ENCODE measurements around the gene CCBE1. TPM values are rescaled to one million over a fixed set of nuclear protein-coding genes. Genes with fewer than 3 reads are reported as not detected.

CCBE1 gene
- total RNA-seq, 4 donors from 2014 or later, result 1.5 to 10.9 (median 4.6) TPM

- intact Hi-C loops (cut with DNase I; ENCODE audit: low total_unique reads), result no loop called here
- H3K4me1 ChIP-seq, result no peaks in the 10 kb centered on the region
- H3K27ac ChIP-seq, result no peak overlapping the region
- TF ChIP-seq, protein P1, sequence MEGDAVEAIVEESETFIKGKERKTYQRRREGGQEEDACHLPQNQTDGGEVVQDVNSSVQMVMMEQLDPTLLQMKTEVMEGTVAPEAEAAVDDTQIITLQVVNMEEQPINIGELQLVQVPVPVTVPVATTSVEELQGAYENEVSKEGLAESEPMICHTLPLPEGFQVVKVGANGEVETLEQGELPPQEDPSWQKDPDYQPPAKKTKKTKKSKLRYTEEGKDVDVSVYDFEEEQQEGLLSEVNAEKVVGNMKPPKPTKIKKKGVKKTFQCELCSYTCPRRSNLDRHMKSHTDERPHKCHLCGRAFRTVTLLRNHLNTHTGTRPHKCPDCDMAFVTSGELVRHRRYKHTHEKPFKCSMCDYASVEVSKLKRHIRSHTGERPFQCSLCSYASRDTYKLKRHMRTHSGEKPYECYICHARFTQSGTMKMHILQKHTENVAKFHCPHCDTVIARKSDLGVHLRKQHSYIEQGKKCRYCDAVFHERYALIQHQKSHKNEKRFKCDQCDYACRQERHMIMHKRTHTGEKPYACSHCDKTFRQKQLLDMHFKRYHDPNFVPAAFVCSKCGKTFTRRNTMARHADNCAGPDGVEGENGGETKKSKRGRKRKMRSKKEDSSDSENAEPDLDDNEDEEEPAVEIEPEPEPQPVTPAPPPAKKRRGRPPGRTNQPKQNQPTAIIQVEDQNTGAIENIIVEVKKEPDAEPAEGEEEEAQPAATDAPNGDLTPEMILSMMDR (IDR thresholded peaks at IDR 0.05), result no peak
- TF ChIP-seq POLR2A (IDR thresholded peaks at IDR 0.05), result no peak
- H3K9me3 ChIP-seq, result no peaks in the 10 kb centered on the region
- no peaks in the 10 kb centered on the region for H3K36me3 ChIP-seq
- no peaks in the 10 kb centered on the region for H3K27me3 ChIP-seq
- no peak for DNase-seq
- H3K4me3 ChIP-seq, result no peak overlapping the region
Observed at GRCh38 chr18:59454909-59455727, 242.1 kb downstream of the CCBE1 start.

GRCh38 chr18:59453468-59453961 is 243.7 kb downstream of the CCBE1 start:
- Histone ChIP-seq H3K4me3 (no peak overlapping the region), H3K36me3 (no peaks in the 10 kb centered on the region), H3K4me1 (no peaks in the 10 kb centered on the region), H3K9me3 (no peaks in the 10 kb centered on the region), H3K27me3 (no peaks in the 10 kb centered on the region), H3K27ac (no peak overlapping the region)
- intact Hi-C loops (cut with DNase I; ENCODE audit: low total_unique reads), result no loop called here
- no peak for DNase-seq
- TF ChIP-seq POLR2A (IDR thresholded peaks at IDR 0.05), result no peak
- TF ChIP-seq, protein P1 (IDR thresholded peaks at IDR 0.05), result no peak

- Histone ChIP-seq H3K9me3 (no peaks in the 10 kb centered on the region), H3K27me3 (no peaks in the 10 kb centered on the region), H3K4me1 (no peaks in the 10 kb centered on the region), H3K27ac (no peak overlapping the region), H3K36me3 (no peaks in the 10 kb centered on the region), H3K4me3 (no peak overlapping the region)
- TF ChIP-seq, protein P1 (IDR thresholded peaks at IDR 0.05), result no peak
- TF ChIP-seq POLR2A (IDR thresholded peaks at IDR 0.05), result no peak
- no peak for DNase-seq
- intact Hi-C loops (cut with DNase I; ENCODE audit: low total_unique reads), result no loop called here
Observed at GRCh38 chr18:59451963-59452362, 245.3 kb downstream of the CCBE1 start.

- DNase-seq, result no peak
- H3K9me3 ChIP-seq, result no peaks in the 10 kb centered on the region
- H3K27ac ChIP-seq, result no peak overlapping the region
- intact Hi-C loops (cut with DNase I; ENCODE audit: low total_unique reads), result no loop called here
- no peaks in the 10 kb centered on the region for H3K36me3 ChIP-seq
- H3K4me1 ChIP-seq, result no peaks in the 10 kb centered on the region
- no peaks in the 10 kb centered on the region for H3K27me3 ChIP-seq
- H3K4me3 ChIP-seq, result no peak overlapping the region
- no peak for TF ChIP-seq POLR2A (IDR thresholded peaks at IDR 0.05)
- TF ChIP-seq, protein P1 (IDR thresholded peaks at IDR 0.05), result no peak
Observed at GRCh38 chr18:59451073-59451472, 246.2 kb downstream of the CCBE1 start.

GRCh38 chr18:59448546-59448945 is 248.7 kb downstream of the CCBE1 start:
- H3K4me3 ChIP-seq, result no peak overlapping the region

More at GRCh38 chr18:59448546-59448945, 248.7 kb downstream of the CCBE1 start:
- Histone ChIP-seq H3K9me3 (no peaks in the 10 kb centered on the region), H3K27ac (no peak overlapping the region), H3K4me1 (no peaks in the 10 kb centered on the region), H3K27me3 (no peaks in the 10 kb centered on the region), H3K36me3 (no peaks in the 10 kb centered on the region)
- TF ChIP-seq POLR2A (IDR thresholded peaks at IDR 0.05), result no peak
- TF ChIP-seq, protein P1 (IDR thresholded peaks at IDR 0.05), result no peak
- intact Hi-C loops (cut with DNase I; ENCODE audit: low total_unique reads), result no loop called here
- DNase-seq, result no peak

Measured in uterus (tissue), 4 donors.